ENCODE results near the gene SCN1B.
A peak's percentile ranks its signal among the peaks of the same experiment; 100 is the strongest.

Gene SCN1B

DNA sequence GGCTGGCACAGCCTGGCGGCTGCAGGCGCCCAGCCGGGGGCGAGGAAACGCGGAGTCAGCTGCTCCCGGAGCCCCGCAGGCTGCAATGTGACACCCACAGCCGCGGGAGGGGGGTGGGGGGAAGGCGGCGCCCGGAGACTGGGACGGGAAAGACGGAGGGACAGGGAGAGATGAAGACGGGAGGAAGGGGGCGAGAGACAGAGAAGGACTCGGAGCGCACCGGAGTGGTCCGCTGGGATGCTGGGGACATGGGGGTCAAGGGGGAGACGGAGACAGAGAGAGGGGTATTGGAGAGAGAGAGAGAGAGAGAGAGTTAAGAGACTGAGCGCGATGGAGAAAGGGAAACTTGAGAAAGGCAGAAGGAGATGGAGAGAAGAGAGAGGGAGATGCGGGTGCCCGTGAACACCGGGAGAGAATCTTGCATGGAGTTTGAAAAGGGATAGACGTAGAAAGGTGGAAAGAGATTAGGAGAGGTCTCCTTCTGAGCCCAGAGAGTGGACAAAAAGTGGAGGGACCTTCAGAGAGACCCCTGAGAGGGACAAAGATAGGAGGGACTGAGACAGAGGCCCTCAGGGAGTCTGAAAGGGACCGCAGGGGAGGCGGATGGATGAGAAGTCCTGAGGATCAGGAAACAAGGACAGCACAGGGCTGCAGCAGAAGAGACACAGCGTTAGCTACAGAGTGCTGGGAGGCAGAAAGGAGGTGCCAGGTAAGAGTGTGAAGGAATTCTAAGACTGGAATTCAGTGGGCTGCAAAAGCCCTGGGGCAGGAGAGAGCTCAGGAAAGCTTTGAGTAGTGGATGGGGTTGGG lies 1.0 kb downstream of the SCN1B start:
- in situ Hi-C loops (cut with HindIII; ENCODE audit: low pct_ligation_motif_present, low pct_unique_long_range_greater_than_20kb, low sequenced_read_pairs) = no loop called here
- DNase-seq = no peak

- in situ Hi-C loops (cut with HindIII; ENCODE audit: low pct_ligation_motif_present, low pct_unique_long_range_greater_than_20kb, low sequenced_read_pairs) = no loop called here
- DNase-seq = no peak
Observed at GRCh38 chr19:35032356-35032865, 2.1 kb downstream of the SCN1B start.

- no peak for DNase-seq
- in situ Hi-C loops (cut with HindIII; ENCODE audit: low pct_ligation_motif_present, low pct_unique_long_range_greater_than_20kb, low sequenced_read_pairs) = no loop called here
Observed at GRCh38 chr19:35033067-35034004, 3.1 kb downstream of the SCN1B start.

DNA sequence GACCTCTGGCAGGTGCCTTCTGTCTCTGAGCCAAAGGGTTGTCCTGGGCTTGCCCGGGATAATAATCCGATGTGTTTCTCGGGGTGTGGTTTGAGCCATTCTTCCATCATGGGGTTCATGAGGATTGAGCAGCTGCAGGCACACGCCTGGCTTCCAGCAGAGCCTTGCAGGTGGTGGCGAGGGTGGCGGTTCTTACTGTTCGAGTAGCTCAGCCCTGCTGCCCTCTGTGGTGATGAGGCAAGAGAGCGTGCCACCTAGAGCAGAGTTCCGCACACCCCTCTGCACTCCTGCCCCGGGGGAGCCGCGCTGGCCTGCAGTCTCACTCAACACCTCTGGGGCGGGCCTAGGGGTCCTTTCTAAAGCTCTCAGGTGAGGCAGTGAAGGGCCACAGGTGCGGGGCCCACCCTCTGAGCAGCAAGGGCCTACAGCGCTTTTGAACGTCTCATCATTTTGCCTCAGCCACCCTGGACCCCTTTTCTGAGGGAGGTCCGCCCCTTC lies 3.8 kb downstream of the SCN1B start:
- in situ Hi-C loops (cut with HindIII; ENCODE audit: low pct_ligation_motif_present, low pct_unique_long_range_greater_than_20kb, low sequenced_read_pairs) = no loop called here
- no peak for DNase-seq

GRCh38 chr19:35034588-35035382 lies 4.5 kb downstream of the SCN1B start:
- DNase-seq = no peak
- in situ Hi-C loops (cut with HindIII; ENCODE audit: low pct_ligation_motif_present, low pct_unique_long_range_greater_than_20kb, low sequenced_read_pairs) = no loop called here

- in situ Hi-C loops (cut with HindIII; ENCODE audit: low pct_ligation_motif_present, low pct_unique_long_range_greater_than_20kb, low sequenced_read_pairs) = no loop called here
- peak; percentile 15 for DNase-seq
Observed at GRCh38 chr19:35037716-35038622, 7.7 kb downstream of the SCN1B start.

GRCh38 chr19:35038623-35039512 lies 8.6 kb downstream of the SCN1B start:
- in situ Hi-C loops (cut with HindIII; ENCODE audit: low pct_ligation_motif_present, low pct_unique_long_range_greater_than_20kb, low sequenced_read_pairs) = no loop called here
- no peak for DNase-seq

GRCh38 chr19:35039881-35040825 lies 9.9 kb downstream of the SCN1B start:
- DNase-seq = no peak
- in situ Hi-C loops (cut with HindIII; ENCODE audit: low pct_ligation_motif_present, low pct_unique_long_range_greater_than_20kb, low sequenced_read_pairs) = no loop called here

- in situ Hi-C loops (cut with HindIII; ENCODE audit: low pct_ligation_motif_present, low pct_unique_long_range_greater_than_20kb, low sequenced_read_pairs) = no loop called here
- no peak for DNase-seq
Observed at GRCh38 chr19:35040826-35041547, 10.7 kb downstream of the SCN1B start.

- no peak for DNase-seq
- in situ Hi-C loops (cut with HindIII; ENCODE audit: low pct_ligation_motif_present, low pct_unique_long_range_greater_than_20kb, low sequenced_read_pairs) = no loop called here
Observed at GRCh38 chr19:35041548-35042055, 11.3 kb downstream of the SCN1B start, which contains the start of gene HPN. Gene HPN, plus strand, starts transcription at chr19:35041721. Its CDS starts 786 bp downstream, at chr19:35042507.

DNA sequence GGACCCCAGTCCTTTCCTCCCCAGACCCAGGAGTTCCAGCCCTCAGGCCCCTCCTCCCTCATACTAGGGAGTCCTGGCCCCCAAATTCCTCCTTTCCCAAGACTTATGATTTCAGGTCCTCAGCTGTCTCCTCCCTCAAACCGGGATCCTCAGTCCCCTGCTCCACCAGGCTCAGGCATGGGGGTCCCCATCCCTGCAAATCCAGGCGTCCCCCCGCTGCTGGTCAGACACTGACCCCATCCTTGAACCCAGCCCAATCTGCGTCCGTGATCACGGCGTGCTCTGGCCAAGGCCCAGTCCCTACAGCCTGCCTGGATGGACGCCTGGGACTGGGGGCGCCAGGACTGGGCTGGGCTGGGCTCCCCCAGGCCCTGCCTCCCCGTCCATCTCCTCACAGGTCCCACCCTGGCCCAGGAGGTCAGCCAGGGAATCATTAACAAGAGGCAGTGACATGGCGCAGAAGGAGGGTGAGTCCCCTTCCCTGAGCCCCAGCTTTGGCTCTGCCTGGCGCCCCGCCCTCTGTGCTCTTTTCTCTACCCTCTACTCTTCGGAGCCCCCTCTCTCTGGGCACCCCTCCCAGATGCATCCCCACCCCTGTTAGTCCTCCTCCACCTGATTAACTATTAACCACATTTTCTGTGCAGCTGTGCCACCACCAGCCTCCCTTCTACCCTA lies 11.9 kb downstream of the SCN1B start:
- DNase-seq = no peak
- in situ Hi-C loops (cut with HindIII; ENCODE audit: low pct_ligation_motif_present, low pct_unique_long_range_greater_than_20kb, low sequenced_read_pairs) = no loop called here

DNA sequence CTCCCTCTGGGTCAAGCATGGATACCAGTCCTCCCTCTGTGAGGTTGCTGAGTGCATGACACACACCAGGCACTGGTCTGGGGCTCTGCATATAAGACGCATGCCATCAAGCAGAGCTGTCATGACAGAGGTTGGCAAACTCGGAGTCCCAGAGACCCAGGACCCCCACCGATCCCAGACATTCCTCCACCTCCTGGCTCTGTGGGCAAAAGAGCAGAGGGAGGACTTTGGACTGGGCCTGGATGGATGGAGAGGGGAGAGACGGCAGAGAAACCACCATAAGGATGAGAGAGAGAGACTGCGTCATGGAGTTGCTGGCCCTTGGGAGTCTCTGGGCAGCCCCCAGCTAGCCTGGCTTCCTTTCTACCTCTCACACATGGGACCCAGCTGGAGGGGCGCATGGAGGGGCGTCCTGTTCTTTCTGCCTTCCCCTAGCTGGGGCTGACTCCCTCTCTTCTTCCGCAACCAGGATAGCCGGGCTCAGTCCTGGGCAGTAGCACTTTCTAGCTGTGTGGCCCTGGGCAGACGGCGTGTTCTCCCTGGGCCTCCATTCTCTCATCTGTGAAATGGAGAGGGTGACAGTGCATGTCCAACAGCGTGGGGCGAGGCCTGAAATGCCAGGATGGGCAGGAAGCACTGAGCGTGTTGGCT lies 12.8 kb downstream of the SCN1B start:
- DNase-seq = no peak
- in situ Hi-C loops (cut with HindIII; ENCODE audit: low pct_ligation_motif_present, low pct_unique_long_range_greater_than_20kb, low sequenced_read_pairs) = no loop called here

DNA sequence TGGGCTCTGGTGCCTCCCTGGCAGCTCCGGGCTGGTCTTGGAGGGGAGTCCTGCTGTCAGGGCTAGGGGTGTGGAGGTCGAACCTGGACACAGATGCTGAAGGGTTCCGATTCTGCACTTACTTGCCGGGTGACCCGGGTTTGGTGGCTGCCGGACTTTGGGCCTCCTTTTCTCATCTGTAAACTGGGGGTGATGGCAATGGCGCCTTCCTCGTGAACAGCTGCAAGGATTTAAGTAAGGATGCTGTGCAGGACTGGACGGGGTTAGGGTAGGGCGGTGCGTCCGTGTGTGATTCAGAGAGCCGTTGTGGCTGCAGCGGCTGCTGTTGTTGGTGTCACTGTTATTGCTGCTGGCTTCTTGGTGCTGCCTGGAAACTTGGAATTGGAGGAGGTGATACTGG lies 13.6 kb downstream of the SCN1B start:
- in situ Hi-C loops (cut with HindIII; ENCODE audit: low pct_ligation_motif_present, low pct_unique_long_range_greater_than_20kb, low sequenced_read_pairs) = no loop called here
- DNase-seq = no peak

All from ACHN (cell line).